ENCODE measurements around the gene BUD31.
"Not testable (repeated sequence)": the region's sequence is repeated elsewhere in the genome, so short reads cannot be mapped to it uniquely, and the experiment has no call there.

Gene BUD31

DNA sequence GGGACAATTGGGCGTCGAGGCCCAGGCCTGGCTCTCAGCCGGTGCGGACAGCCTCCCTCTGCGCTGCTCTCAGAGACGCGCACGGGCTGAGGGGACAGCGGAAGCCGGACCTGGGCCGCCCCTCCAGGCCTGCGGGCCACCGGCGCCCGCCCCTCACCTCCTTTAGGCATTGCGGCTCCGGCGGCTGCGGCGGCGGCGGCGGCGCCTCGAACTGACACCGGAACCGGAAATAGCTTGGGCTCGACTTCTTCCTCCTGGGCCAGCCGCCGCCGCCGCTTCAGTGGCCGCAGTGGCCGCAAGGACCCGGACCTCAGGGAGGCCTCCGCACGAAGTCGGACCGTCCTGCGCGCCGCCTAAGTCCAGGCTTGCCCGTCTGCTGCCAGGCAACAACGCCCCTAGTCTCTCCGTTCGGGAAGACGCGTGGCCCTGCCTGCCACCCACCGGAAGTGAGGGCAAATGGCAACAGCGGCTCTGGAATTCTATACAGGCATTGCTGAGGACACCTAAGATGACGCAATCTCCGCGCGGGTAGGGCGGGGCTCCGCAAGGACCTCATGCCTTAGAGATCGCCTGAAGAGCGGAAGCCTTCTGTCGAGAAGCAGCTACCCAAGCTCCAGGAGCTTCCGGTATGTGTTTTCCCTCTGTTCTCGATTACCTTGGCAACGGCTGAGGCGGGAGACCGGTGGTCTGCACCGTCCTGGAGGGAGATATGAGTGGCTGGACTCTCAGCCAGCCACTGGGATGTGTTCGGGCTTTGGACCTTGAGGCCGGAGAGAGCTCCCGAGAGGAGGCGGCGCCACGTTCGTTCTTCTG is at the start of gene BUD31, which contains the start of gene PDAP1:
Gene BUD31, plus strand, starts transcription at position 591 of the 813 bp plus-strand sequence. CDS start 2,124 bp downstream, outside the sequence.
Gene PDAP1, minus strand, starts transcription at position 219 of the 813 bp plus-strand sequence. Its CDS starts 49 bp downstream, at position 170.
- peak; percentile 81 for DNase-seq (ENCODE audit: low read depth)
- H3K4me3 ChIP-seq (ENCODE audit: low read depth, low read length), result peak within 1 kb of the TSS; percentile 87

DNA sequence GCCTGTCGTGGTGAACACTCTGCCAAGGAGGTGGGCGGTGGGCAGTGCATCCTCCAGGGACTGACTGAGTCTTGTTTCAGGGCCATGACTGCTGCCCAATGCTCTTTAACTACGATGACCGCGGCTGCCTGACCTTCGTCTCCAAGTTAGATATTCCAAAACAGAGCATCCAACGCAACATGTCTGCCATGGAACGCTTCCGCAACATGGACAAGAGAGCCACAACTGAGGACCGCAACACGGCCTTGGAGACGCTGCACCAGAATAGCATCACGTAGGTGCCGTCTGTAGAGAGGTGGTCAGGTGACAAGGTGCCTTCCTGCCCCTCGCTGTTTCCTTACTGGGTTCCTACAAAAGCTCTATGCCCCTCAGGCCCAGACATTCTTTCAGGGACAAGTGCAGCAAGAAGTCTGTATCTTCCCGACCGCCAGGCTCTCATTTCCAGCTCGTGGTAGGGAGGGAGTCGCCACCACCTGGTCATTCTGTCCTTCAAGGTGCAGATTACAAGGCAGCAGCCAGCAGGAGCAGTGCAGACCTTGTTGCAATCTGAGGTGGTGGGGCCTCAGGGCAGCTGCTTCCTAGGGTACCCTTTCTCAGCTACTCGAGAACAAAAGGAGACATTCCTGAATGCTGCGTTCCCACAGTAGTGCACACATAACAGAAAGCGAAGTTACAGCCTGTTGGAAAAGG is 49.2 kb upstream of the BUD31 start:
- no peak overlapping the region for H3K4me3 ChIP-seq (ENCODE audit: low read depth, low read length)

DNA sequence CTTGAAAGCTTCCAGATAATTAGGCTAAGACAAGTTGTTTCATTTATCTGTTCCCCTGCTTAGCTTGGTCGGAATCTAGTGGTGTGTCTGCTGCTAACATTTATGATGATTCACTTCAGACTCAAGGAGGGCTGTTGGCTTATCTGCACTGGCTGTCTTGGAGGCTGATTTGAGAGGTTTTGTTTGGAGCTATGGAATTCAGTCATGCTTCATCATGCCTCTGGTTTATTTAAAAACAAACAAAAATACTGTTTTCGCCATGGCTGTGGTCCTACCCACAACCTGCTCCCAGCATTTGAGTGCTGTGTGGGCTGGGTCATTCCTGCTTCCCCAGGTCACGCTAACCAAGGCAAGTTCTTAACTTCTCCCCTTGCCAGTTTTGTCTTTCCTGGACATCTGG is 46.0 kb upstream of the BUD31 start:
- no peak for DNase-seq (ENCODE audit: low read depth)

More for the DNA sequence above, 49.2 kb upstream of the BUD31 start:
- no peak for DNase-seq (ENCODE audit: low read depth)

DNA sequence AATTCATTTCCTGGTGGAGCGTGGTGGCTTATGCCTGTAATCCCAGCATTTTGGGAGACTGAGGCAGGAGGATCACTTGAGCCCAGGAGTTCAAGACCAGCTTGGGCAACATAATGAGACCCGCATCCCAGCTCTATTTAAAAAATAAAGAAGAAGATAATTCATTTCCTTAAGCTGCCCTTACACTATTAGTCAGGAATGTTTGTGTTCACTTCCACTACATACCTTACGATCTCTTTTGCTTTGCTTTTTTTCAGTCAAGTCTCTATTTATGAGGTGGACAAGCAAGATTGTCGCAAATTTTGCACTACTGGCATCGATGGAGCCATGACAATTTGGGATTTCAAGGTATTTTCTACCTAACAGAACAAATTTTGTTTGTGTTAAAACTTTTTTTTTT is 45.5 kb upstream of the BUD31 start:
- DNase-seq (ENCODE audit: low read depth), result no peak
- H3K4me3 ChIP-seq (ENCODE audit: low read depth, low read length), result no peak overlapping the region

More for the DNA sequence above, 46.0 kb upstream of the BUD31 start:
- no peak overlapping the region for H3K4me3 ChIP-seq (ENCODE audit: low read depth, low read length)

DNA sequence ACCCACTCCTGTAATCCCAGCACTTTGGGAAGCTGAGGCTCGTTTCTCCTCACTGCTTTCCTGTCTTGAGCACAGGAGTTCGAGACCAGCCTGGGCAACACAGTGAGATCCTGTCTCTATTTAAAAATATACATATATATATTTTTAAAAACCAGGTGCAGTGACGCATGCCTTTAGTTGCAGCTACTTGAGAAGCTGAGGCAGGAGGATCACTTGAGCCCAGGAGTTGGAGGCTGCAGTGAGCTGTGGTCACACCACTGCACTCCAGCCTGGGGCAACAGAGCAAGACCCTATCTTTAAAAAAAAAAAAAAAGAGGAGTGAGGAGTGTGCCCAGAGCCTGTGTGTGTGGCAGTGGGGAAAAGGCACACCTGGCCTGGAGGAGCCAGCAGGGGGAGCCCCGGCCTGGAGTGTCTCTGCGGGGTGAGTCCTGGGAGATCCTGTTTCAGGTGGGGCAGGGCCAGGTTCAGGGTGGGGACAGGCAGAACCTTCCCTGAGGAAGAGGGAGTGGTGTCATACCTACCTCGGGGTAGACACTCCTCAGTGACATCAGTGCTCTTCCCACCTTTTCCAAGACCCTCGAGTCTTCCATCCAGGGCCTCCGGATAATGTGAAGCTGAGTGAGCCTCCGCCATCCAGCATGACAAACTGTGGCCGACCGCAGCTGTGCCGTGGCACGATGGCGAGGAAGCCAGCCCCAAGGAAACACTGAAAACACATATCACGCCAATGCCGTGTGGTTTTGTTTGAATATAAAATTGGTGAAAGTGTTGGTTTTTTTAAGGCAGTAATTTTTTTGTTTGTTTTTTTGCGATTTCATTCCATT is 43.2 kb upstream of the BUD31 start:
- DNase-seq (ENCODE audit: low read depth), result no peak

DNA sequence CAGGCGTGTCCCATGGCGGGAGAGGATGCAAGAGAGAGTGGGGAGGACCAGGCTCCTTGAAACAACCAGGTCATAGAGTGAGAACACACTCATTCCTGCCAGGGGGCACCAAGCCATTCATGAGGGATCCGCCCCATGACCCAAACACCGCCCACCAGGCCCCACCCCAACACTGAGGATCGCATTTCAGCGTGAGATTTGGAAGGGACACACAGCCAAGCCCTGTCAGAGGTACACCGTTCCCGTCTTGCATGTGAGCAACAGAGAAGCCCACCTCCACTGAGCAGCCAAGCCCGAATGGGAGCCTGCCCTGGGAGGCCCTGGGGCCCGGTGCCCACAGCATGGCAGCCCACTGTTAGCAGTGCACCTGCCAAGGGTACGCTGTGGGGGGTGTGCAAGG is 42.1 kb upstream of the BUD31 start:
- no peak overlapping the region for H3K4me3 ChIP-seq (ENCODE audit: low read depth, low read length)
- no peak for DNase-seq (ENCODE audit: low read depth)

More for the DNA sequence above, 43.2 kb upstream of the BUD31 start:
- H3K4me3 ChIP-seq (ENCODE audit: low read depth, low read length), result no peak overlapping the region

DNA sequence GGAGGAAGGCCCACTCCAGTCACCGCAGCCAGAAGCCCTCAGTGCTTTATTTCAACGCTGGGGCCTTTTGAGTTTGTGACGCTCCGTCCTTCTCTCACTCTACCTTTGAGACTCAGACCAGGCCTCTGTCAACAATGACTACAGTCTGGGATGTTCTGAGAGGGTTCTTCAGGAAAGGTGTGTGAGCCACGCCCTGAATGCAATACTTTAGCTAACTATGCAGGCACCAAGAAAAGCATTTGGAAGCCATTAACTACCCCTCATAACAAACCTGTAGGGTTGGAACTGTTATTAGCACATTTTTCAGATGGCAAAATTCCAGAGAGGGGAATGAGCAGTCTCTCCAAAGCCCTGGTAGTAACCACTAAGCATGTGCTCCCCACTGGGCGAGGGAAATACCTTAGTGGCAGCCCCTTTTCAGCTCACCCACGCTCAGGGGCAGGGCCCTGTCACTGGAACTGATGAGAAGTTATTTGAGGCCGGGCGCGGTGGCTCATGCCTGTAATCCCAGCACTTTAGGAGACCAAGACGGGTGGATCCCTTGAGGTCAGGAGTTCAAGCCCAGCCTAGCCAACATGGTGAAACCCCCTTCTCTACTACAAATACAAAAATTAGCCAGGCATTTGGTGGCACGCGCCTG is 39.9 kb upstream of the BUD31 start:
- no peak overlapping the region for H3K4me3 ChIP-seq (ENCODE audit: low read depth, low read length)
- no peak for DNase-seq (ENCODE audit: low read depth)

DNA sequence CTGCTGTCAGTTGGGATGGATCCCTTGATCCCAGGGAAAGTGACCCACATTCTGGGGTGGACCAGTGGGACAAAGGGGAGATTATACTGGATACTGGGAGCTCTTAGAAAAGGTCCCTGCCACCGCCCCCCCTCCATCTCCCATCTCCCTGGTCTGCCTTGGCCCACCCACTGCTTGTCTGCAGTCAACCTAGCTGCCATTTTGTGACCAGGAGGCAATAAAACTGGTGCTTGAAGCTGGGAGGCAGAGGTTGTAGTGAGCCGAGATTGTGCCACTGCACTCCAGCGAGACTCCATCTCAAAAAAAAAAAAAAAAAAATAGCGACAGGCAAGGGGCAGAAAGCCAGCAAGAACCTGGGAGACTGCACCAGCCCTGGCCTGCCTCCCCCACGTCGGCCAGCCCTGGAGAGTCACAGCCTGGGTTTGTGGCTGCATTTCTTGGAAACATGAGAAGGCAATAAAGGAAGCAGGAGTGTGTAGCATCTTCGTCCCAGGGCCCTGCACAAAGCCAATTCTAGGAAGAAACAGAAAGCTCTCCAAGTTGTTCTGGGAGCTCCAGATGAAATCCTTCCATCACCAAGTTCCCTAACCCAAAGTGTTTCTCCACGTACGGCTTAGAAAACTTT is 38.9 kb upstream of the BUD31 start:
- DNase-seq (ENCODE audit: low read depth), result no peak
- no peak overlapping the region for H3K4me3 ChIP-seq (ENCODE audit: low read depth, low read length)

DNA sequence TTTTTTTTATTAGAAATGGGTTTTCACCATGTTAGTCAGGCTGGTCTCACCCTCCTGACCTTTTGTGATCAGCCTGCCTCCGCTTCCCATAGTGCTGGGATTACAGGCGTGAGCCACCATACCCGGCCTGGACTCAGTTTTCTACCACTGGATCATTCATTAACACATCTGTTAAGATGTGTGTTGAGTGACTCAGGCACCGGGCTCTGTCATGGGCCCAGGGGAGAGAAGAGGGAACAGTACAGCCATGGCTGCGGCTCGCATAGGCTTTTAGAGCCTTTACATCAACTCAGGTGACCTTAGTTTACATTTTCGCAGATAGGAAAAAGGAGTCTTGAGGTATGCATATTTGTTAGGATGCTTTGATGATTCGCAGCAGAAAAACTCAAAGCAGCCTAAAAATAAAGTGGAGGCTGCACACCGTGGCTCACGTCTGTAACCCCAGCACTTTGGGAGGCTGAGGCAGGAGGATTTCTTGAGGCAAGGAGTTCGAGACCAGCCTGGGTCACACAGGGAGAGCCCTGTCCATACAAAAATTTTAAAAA is 37.3 kb upstream of the BUD31 start:
- no peak for DNase-seq (ENCODE audit: low read depth)
- H3K4me3 ChIP-seq (ENCODE audit: low read depth, low read length), result no peak overlapping the region

DNA sequence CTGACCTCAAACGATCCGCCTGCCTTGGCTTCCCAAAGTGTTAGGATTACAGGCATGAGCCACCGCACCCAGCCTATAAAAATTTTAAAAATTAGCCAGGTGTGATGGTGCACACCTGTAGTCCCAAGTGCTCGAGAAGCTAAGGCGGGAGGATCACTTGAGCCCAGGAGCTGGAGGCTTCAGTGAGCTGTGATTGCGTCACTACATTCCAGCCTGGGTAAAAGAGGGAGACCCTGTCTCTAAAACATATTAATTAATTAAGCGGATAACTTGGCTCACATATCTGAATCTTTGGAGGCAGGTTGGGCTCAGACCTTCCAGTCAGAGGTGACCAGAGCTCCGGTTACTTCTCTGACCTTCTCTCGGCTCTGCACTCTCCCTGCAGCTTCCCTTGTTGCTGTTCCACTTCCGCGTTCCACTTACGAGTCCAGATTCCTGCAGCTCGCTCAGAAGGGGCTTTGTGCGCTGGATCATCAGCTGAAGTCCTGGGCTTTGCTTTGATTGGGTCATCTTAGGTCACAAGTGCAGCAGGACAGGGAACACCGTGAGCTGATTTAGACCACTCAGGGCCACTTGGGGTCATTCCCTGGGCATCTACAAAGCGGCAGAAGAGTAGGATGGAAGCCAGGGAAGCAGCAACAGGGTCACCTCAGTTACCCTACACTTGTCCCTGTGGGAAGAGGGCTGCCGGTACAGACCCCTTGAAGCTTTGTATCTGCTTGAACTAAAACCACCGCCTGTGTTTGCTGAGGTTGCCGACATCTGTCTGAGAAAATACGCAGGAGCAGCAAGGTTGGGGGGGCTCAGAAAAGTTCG is 36.3 kb upstream of the BUD31 start:
- DNase-seq (ENCODE audit: low read depth), result no peak
- H3K4me3 ChIP-seq (ENCODE audit: low read depth, low read length), result no peak overlapping the region

DNA sequence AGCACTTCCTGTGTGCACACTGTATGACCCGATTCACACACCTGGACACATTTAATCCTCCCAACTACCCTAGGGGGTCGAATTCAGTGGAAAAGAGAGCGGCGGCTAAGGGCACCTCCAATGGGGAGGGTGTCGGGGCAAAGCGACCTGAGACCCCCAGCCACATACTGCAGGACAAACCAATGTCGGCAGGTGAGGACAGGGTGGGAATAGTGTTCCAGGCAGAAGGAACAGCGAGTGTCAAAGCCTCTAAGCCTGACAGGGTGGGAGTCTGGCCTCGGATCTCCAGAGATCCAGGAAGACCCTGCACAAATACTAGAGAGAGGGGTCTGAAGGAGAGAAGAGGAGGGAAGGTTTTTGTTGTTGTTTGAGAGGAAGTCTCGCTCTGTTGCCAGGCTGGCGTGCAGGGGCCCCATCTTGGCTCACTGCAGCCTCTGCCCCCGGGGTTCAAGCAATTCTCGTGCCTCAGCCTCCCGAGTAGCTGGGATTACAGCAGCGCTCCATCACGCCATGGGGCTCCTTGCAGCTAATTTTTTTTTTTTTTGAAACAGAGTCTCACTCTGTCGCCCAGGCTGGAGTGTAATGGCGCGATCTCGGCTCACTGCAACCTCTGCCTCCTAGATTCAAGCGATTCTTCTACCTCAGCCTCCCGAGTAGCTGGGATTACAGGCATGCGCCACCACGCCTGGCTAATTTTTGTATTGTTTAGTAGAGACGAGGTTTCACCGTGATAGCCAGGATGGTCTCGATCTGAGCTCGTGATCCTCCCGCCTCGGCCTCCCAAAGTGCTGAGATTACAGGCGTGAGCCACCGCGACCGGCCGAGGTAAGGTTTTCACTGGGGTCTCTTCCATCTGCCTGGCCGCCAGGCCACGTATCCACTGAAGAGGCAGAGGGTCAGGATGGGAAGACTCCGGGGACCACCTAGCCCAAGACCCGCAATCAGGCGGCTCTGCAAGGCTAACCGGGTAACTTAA is 35.4 kb upstream of the BUD31 start:
- DNase-seq (ENCODE audit: low read depth), result no peak
- peak overlapping the region; percentile 68 for H3K4me3 ChIP-seq (ENCODE audit: low read depth, low read length)

DNA sequence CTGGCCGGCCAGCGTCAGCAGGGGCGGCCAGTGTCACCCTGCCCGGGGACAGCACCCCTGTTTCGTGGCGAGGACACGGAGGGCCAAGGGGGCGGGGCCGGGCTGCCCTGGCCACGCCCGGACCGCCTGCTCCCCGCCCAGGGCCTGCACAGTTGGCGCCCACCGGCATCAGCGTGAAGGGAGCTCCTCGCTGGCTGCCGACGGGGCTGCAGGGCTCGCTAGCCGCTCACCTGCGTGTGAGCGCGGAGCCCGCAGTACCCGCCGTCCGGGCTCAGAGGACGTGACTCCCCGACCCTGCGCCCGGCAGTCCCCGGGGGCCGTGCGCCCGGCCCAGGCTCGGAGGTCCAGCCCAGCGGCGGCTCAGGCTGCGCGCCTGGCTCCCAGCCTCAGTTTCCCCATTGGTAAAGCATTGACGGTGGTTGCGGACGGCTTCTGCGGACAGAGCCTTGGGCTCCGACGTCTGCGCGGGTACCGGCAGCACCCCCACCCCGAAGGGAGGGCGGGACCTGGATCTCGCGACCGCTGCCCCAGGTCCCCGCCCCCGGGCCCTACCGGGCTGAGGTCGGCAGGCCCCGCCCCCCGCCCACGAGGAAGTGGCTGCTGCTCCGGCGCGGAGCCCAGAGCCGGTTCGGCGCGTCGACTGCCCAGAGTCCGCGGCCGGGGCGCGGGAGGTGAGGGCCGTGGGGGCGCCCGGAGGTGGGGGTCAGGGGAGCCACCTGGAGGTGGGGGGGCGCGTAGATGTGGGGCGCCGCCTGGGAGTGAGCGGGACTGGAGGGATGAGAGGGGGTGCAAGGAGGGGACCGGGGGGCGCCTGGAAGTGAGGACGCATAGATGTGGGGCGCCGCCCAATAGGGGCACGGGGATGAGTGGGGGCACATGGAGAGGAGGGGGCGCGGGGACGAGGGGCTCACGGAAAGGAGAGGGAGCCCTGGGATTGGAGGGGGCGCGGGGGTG is 34.4 kb upstream of the BUD31 start, which contains the start of gene ARPC1B:
Gene ARPC1B, plus strand, starts transcription at position 620 of the 954 bp plus-strand sequence. CDS start 10,985 bp downstream, outside the sequence.
- H3K4me3 ChIP-seq (ENCODE audit: low read depth, low read length), result peak within 1 kb of the TSS; percentile 68
- no peak for DNase-seq (ENCODE audit: low read depth)

DNA sequence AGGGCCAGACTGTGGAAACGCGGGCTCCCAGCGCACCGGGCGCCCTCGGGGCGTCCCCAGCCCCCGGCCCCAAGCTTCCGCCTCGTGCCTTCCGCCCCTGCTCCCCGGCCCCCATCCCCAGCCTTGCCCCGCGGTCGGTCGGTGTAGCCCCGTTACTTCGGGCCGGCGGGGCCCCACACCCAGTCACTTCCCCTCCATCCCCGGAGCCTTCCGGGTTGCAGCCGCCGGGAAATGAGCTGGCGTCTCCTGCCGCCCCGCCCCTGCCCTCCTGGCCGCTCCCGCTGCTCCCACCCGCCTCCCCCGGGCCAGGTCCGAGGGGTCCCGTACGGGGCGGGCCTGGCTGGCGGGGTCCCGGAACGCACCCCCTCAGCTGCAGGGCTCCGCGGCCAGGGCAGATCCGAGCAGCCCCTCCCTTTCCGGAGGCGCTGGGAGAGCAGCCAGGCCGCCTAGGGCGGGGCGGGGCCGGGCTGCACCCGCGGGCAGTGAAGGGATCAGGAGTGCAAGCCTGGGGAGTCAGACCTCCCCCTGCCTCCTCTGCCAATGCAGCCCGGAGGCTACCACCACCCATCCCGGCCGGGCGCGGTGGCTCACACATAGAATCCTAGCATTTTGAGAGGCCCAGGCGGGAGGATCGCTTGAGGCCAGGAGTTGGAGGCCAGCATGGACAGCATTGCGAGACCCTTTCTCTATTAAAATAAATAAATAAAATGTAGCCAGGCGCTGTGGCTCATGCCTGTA is 33.5 kb upstream of the BUD31 start:
- peak overlapping the region; percentile 68 for H3K4me3 ChIP-seq (ENCODE audit: low read depth, low read length)
- DNase-seq (ENCODE audit: low read depth), result no peak

DNA sequence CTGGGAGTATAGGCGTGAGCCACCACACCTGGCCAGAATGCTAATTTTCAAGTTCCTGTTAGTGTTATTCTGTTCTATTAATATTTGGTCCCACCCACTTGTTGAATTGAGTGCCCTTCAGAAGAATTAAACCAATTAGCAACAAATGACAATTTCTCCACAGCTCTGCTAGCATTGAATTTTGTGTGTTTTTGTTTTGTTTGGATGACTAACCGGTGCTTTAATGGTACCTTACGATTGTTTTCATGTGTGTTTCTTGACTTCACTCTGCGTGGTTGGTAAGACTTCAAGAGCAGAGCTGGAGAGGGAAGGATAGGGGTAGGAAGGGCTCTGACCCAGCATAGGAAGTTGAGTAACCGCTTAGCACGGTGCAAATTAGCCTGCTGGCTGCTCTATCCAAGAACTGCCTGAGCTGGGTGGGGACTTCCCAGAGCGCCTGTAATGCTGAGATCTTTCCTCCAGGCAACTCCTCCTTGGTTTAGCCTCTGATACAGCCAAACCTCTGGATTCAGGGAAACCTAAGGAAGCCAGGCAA is 29.7 kb upstream of the BUD31 start:
- DNase-seq (ENCODE audit: low read depth), result peak; percentile 86
- no peak overlapping the region for H3K4me3 ChIP-seq (ENCODE audit: low read depth, low read length)

DNA sequence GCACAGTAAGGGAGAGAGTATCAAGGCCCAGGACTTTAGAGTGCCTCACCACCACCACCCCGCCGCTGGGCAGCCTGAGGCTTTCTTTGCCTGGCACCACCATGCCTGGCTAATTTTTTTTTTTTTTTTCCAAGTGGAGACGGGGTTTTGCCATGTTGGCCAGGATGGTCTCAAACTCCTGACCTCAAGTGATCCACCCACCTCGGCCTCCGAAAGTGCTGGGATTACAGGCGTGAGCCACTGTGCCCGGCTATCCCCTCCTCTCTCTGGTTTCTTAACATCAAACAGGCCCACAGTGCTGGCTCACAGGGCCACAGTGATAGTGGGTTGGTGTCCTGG is 29.1 kb upstream of the BUD31 start:
- H3K4me3 ChIP-seq (ENCODE audit: low read depth, low read length); DNase-seq (ENCODE audit: low read depth): not testable (repeated sequence)
